Esophagus squamous epithelium (tissue), 5 donors: Measurements from ENCODE around the gene ANKS1A. TPM values are rescaled to one million over a fixed set of nuclear protein-coding genes. Genes with fewer than 3 reads are reported as not detected.
A peak's percentile ranks its signal among the peaks of the same experiment; 100 is the strongest.

ENCODE experiments used
- DNase-seq: peaks from one replicate; lab custom pipeline; 2025; lab: John Stamatoyannopoulos, UW
- H3K27ac ChIP-seq, 4 donors: fragments of 200-600 bp; sonication (generic); one replicate each; pipeline ENCODE4 v1.5.1; 2016 to 2019; ENCODE audit warnings: mild to moderate bottlenecking in 1 of 4
- H3K27me3 ChIP-seq, 4 donors: fragments of 200-600 bp; sonication (generic); 1 replicate in 3 of 4; 2 replicates in 1 of 4; pipeline versions ENCODE4 v1.5.1 to v1.6.0; 2017 to 2021; ENCODE audit warnings: antibody characterized with exemption in 1 of 4
- H3K36me3 ChIP-seq, 3 donors: fragments of 200-600 bp; sonication (generic); one replicate each; pipeline ENCODE4 v1.5.1; 2016 to 2019
- H3K4me1 ChIP-seq, 3 donors: fragments of 200-600 bp; sonication (generic); one replicate each; pipeline ENCODE4 v1.5.1; 2017 to 2019
- H3K4me3 ChIP-seq, 4 donors: fragments of 200-600 bp; sonication (generic); 1 replicate in 3 of 4; 2 replicates in 1 of 4; pipeline ENCODE4 v1.5.1; 2016 to 2019; ENCODE audit warnings: mild to moderate bottlenecking in 2 of 4, moderate library complexity in 1 of 4
- H3K9me3 ChIP-seq, 3 donors: fragments of 200-600 bp; sonication (generic); one replicate each; pipeline ENCODE4 v1.5.1; 2016 to 2019
- CTCF ChIP-seq, 6 experiments: fragments of 450-650 bp in 4 of 6; fragments of 200-600 bp in 2 of 6; sonication (generic) in 2 of 6; IDR thresholded peaks; one replicate each; pipeline ENCODE4 v1.5.1; 2016 to 2019; ENCODE audit warnings: antibody characterized with exemption in 6 of 6, mild to moderate bottlenecking in 4 of 6, moderate library complexity in 4 of 6
- POLR2A ChIP-seq, 4 donors: fragments of 450-650 bp; IDR thresholded peaks; one replicate each; pipeline ENCODE4 v1.6.1; 2017; ENCODE audit warnings: antibody characterized with exemption in 4 of 4, mild to moderate bottlenecking in 4 of 4, moderate library complexity in 3 of 4
- WGBS, 2 donors: methylation state at CpG; one replicate each; pipeline ENCODE4 v1.1.5; 2018; 5-methylcytosine and 5-hydroxymethylcytosine counted together
- intact Hi-C: fragments of 100-400 bp; cut with DNase I; formaldehyde crosslinking; loops from one replicate; pipeline ENCODE4 v1.15.0; 2022
- total RNA-seq, 4 donors: library from RNA; depleted of rRNA; stranded (reverse); fragments of >200 nt; gene quantifications; one replicate each; pipeline ENCODE4 v1.1.0, GENCODE V29; 2016
- donor health status: DM: yes; HTN: yes; CAD: no.

The ANKS1A gene
- total RNA-seq, 4 donors from 2014 or later: 12.6 to 27.1 (median 17.5) TPM

- H3K4me1 ChIP-seq: peaks cover 0 to 28% (median 0%) of the 10 kb centered on the region in 3 donors
- intact Hi-C loops: no loop called here
- peaks cover 0 to 84% (median 7%) of the 10 kb centered on the region in 3 donors for H3K36me3 ChIP-seq
- WGBS, 2 donors: 92 to 94% methylated on average over 8 to 10 of the region's 11 CpGs
- H3K9me3 ChIP-seq: no peaks in the 10 kb centered on the region
- no peak overlapping the region for H3K27ac ChIP-seq
- H3K27me3 ChIP-seq: no peaks in the 10 kb centered on the region
- no peak overlapping the region for H3K4me3 ChIP-seq
- no peak for TF ChIP-seq CTCF (IDR thresholded peaks at IDR 0.05)
- no peak for TF ChIP-seq POLR2A (IDR thresholded peaks at IDR 0.05)
- DNase-seq: no peak
Measured at GRCh38 chr6:35067234-35067633, 178.2 kb downstream of the ANKS1A start.

GRCh38 chr6:35068206-35068605 is 179.2 kb downstream of the ANKS1A start:
- TF ChIP-seq POLR2A (IDR thresholded peaks at IDR 0.05): no peak
- 75 to 80% methylated on average over 7 to 9 of the region's 9 CpGs for WGBS, 2 donors
- Histone ChIP-seq H3K27me3 (no peaks in the 10 kb centered on the region), H3K4me1 (peaks cover 0 to 32% (median 0%) of the 10 kb centered on the region in 3 donors), H3K36me3 (peaks cover 0 to 84% (median 7%) of the 10 kb centered on the region in 3 donors), H3K9me3 (no peaks in the 10 kb centered on the region), H3K4me3 (no peak overlapping the region), H3K27ac (peak overlapping the region in 3 of 4 donors; percentile 15 to 41 (median 29))
- intact Hi-C loops: no loop called here
- no peak for DNase-seq

GRCh38 chr6:35068644-35069043 is 179.6 kb downstream of the ANKS1A start:
- TF ChIP-seq POLR2A (IDR thresholded peaks at IDR 0.05) (no peak), CTCF (IDR thresholded peaks at IDR 0.05) (no peak)
- Histone ChIP-seq H3K27ac (peak overlapping the region in 3 of 4 donors; percentile 15 to 41 (median 29)), H3K4me1 (peaks cover 0 to 27% (median 0%) of the 10 kb centered on the region in 3 donors), H3K9me3 (no peaks in the 10 kb centered on the region), H3K4me3 (no peak overlapping the region), H3K36me3 (peaks cover 0 to 84% (median 7%) of the 10 kb centered on the region in 3 donors), H3K27me3 (no peaks in the 10 kb centered on the region)
- no peak for DNase-seq
- intact Hi-C loops: no loop called here
- 84 to 88% methylated on average over 6 to 7 of the region's 7 CpGs for WGBS, 2 donors

GRCh38 chr6:35069262-35069661 is 180.2 kb downstream of the ANKS1A start:
- 88 to 95% methylated on average over 1 to 2 of the region's 2 CpGs for WGBS, 2 donors
- no peak for TF ChIP-seq POLR2A (IDR thresholded peaks at IDR 0.05)
- TF ChIP-seq CTCF (IDR thresholded peaks at IDR 0.05): no peak
- Histone ChIP-seq H3K36me3 (peaks cover 0 to 84% (median 7%) of the 10 kb centered on the region in 3 donors), H3K4me3 (no peak overlapping the region), H3K4me1 (peaks cover 0 to 21% (median 0%) of the 10 kb centered on the region in 3 donors), H3K9me3 (no peaks in the 10 kb centered on the region), H3K27me3 (no peaks in the 10 kb centered on the region), H3K27ac (peak overlapping the region in 2 of 4 donors; percentile 29 to 41)
- intact Hi-C loops: no loop called here
- no peak for DNase-seq

GRCh38 chr6:35070111-35070510 is 181.1 kb downstream of the ANKS1A start:
- no peaks in the 10 kb centered on the region for H3K9me3 ChIP-seq
- H3K4me1 ChIP-seq: peaks cover 0 to 16% (median 0%) of the 10 kb centered on the region in 3 donors
- TF ChIP-seq CTCF (IDR thresholded peaks at IDR 0.05) (no peak), POLR2A (IDR thresholded peaks at IDR 0.05) (no peak)
- WGBS, 2 donors: 89 to 93% methylated on average over 2 of the region's 2 CpGs
- no peaks in the 10 kb centered on the region for H3K27me3 ChIP-seq
- intact Hi-C loops: no loop called here
- DNase-seq: no peak
- no peak overlapping the region for H3K4me3 ChIP-seq
- no peak overlapping the region for H3K27ac ChIP-seq
- H3K36me3 ChIP-seq: peaks cover 0 to 83% (median 7%) of the 10 kb centered on the region in 3 donors
